Psoas muscle (tissue), 8 donors: ENCODE measurements around the gene MRPL40. TPM values are rescaled to one million over a fixed set of nuclear protein-coding genes. Genes with fewer than 3 reads are reported as not detected.

Experiments used
- ATAC-seq, 4 donors: fragments of 200-7000 bp; cut with Tn5 transposase; one replicate each; pipeline ENCODE4 v1.9.1; 2020; ENCODE audit warnings: moderate library complexity in 3 of 4, mild to moderate bottlenecking in 2 of 4
- DNase-seq, 2 donors: peaks; one replicate each; pipeline ENCODE4 v3.0.0-alpha.2; 2020
- H3K27ac ChIP-seq: fragments of 200-600 bp; one replicate; pipeline ENCODE4 v1.8.0; 2022
- H3K27me3 ChIP-seq, 3 donors: fragments of 200-600 bp in 1 of 3; one replicate each; pipeline versions ENCODE4 v1.6.1 to v1.8.0; 2013 to 2022; ENCODE audit warnings: low read length in 2 of 3, mild to moderate bottlenecking in 2 of 3, moderate library complexity in 1 of 3; ENCODE audit not compliant: insufficient read depth in 3 of 3
- H3K36me3 ChIP-seq, 2 donors: fragments of 200-600 bp in 1 of 2; one replicate each; pipeline versions ENCODE4 v1.6.1 to v1.8.0; 2013 to 2022; ENCODE audit warnings: low read depth in 1 of 2, mild to moderate bottlenecking in 1 of 2, moderate library complexity in 1 of 2; ENCODE audit not compliant: insufficient read depth in 1 of 2
- H3K4me1 ChIP-seq: fragments of 200-600 bp; one replicate; pipeline ENCODE4 v1.8.0; 2022
- H3K4me3 ChIP-seq: fragments of 200-600 bp; one replicate; pipeline ENCODE4 v1.8.0; 2022; ENCODE audit warnings: mild to moderate bottlenecking
- H3K9me3 ChIP-seq: fragments of 200-600 bp; one replicate; pipeline ENCODE4 v1.8.0; 2022
- WGBS, 3 donors: extraction: QIAGEN DNeasy Blood & Tissue Kit; methylation state at CpG; one replicate each; pipeline versions ENCODE4 v1.1.6 to v1.1.7; 2013; 5-methylcytosine and 5-hydroxymethylcytosine counted together
- intact Hi-C, 2 donors: fragments of 100-400 bp; cut with DNase I; formaldehyde crosslinking; loops; one replicate each; pipeline versions ENCODE4 v1.11.0 to v1.14.2; 2022
- long read RNA-seq, 2 donors: library from polyadenylated mRNA; unstranded; transcript quantifications; one replicate each; pipeline ENCODE4 v2.0.0, GENCODE V29; 2021
- polyA plus RNA-seq, 3 donors: library from polyadenylated mRNA; stranded (reverse); fragments of 200-250 nt; gene quantifications; one replicate each; pipeline ENCODE4 v1.2.3, GENCODE V29; 2013
- total RNA-seq, 4 donors: library from RNA; stranded (reverse); fragmentation: NEBNext Ultra II Directional in 2 of 4; extraction: Animal tissue kit (Norgen Biotek cat#: 25700) in 2 of 4; gene quantifications; one replicate each; pipeline versions ENCODE4 v1.2.1 to v1.2.4, GENCODE V29; 2021 to 2023
- TF ChIP-seq, protein P1 (sequence below): fragments of 200-600 bp; IDR thresholded peaks from one replicate; pipeline ENCODE4 v1.8.0; 2022; ENCODE audit warnings: antibody characterized with exemption
- donor health status: healthy with polysubstance abuse.
- donor health status: DM: no; HTN: no; CAD: no; lungs with moderate emphysema.
- donor health status: Bipolar disorder and iron deficiency.
- donor health status: healthy.
- donor health status: DM: yes; HTN: yes; CAD: no.
- donor health status: DM: no; HTN: no; CAD: no.
- donor health status: DM: no; HTN: no; CAD: no.
- donor health status: DM: yes; HTN: yes; CAD: no.

MRPL40 gene
- 10 to 100 TPM; 53.7 to 70.5 (median 58.2) TPM for total RNA-seq
- 10 to 100 TPM; 45.8 to 78.6 (median 62.3) TPM for polyA plus RNA-seq
- long read RNA-seq, donor 1, transcript MRPL40-201 (4 exons, 1,387 nt), result major isoform, 40 of 40 reads
- long read RNA-seq, donor 1, partial matches to known transcripts, result 0 of 40 reads
- long read RNA-seq, donor 1, other reads (novel, unspliced or antisense), result 0 of 40 reads
- long read RNA-seq, donor 2, transcript MRPL40-201 (4 exons, 1,387 nt), result major isoform, 67 of 75 reads
- long read RNA-seq, donor 2, transcript MRPL40-202 (4 exons, 954 nt), result minor isoform, 5 of 75 reads
- long read RNA-seq, donor 2, partial matches to known transcripts, result 1 of 75 reads
- long read RNA-seq, donor 2, other reads (novel, unspliced or antisense), result 1 of 75 reads

DNA sequence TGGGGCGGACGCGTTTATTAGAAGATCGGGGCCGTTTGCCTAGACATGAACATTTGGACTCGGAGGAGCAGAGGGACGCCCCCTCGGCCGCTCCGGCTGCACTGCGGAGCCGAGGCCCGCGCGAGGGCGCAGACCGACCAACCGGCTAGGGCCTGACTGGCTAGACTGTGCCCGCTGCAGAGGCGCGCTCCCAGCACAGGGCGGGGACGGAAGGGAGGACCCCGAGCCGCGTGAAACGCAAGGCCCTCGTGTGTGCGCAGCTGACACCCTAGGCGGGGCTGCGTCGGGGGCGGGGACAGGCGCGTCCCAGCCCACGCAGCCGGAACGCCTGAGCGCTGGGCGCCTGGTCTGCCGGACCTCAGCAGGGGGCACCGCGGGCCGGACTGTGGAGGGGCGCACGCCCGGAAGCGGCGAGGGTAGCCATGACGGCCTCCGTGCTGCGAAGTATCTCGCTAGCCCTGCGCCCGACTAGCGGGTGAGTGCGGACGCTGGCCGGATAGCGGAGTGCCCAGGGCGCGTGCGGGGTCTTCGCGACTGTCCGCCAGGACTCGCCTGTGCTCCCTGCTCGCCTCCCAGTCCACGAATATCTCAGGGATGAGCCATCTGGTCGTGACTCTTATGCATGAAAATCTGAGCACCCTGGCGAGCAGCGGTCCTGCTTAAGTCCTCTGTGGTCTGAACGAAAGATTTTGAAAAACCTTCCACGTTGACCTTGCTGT, at the start of gene MRPL40:
Gene MRPL40 (plus strand): TSS at position 413 of the 719 bp plus-strand sequence. CDS start 10 bp downstream, at position 423.
- intact Hi-C loops, result loop anchor here in 1 of 2 donors (1.0 kb wide), 1 partner anchor 310 kb away; the partner anchor contains the start of gene DGCR2

DNA sequence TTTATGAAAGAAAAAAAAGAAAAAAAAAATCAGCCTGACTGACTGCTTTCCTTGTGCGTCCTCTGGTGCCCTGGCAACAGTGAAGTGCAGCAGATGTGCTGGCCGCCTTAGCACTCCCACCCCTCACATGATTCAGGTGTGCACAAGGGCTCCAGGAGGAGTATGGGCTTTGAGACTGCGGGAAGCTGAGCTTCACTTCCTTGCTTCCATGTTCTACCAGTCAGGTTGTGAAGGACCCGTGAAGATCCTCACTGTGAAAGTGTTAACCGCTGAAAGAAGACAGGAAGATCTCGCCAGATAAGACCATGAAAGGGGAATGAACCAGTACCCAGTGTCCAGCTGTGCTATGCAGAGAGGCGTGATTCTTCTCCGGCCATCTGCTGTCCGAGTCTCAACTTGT, 49.1 kb upstream of the MRPL40 start:
- H3K4me3 ChIP-seq, result no peak overlapping the region
- H3K36me3 ChIP-seq, result peaks cover 10 to 92% of the 10 kb centered on the region in 2 donors
- TF ChIP-seq, protein P1, sequence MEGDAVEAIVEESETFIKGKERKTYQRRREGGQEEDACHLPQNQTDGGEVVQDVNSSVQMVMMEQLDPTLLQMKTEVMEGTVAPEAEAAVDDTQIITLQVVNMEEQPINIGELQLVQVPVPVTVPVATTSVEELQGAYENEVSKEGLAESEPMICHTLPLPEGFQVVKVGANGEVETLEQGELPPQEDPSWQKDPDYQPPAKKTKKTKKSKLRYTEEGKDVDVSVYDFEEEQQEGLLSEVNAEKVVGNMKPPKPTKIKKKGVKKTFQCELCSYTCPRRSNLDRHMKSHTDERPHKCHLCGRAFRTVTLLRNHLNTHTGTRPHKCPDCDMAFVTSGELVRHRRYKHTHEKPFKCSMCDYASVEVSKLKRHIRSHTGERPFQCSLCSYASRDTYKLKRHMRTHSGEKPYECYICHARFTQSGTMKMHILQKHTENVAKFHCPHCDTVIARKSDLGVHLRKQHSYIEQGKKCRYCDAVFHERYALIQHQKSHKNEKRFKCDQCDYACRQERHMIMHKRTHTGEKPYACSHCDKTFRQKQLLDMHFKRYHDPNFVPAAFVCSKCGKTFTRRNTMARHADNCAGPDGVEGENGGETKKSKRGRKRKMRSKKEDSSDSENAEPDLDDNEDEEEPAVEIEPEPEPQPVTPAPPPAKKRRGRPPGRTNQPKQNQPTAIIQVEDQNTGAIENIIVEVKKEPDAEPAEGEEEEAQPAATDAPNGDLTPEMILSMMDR, result no peak
- no peak overlapping the region for H3K27ac ChIP-seq
- ATAC-seq (no peak), DNase-seq (no peak)
- H3K9me3 ChIP-seq, result no peaks in the 10 kb centered on the region
- no peaks in the 10 kb centered on the region for H3K27me3 ChIP-seq
- WGBS, 3 donors, result 90 to 93% (median 90%) methylated on average over 9 of the region's 9 CpGs
- H3K4me1 ChIP-seq, result no peaks in the 10 kb centered on the region
- intact Hi-C loops, result loop anchor here (10.0 kb wide), 4 partner anchors 72 to 242 kb away; no protein-coding TSS in a partner anchor

More for the DNA sequence above, at the start of gene MRPL40:
- ATAC-seq, result peak; percentile 91 to 96 (median 92)
- Histone ChIP-seq H3K9me3 (no peaks in the 10 kb centered on the region), H3K4me3 (peak within 1 kb of the TSS; percentile 97), H3K27ac (peak within 1 kb of the TSS; percentile 96), H3K36me3 (peaks cover 7 to 35% of the 10 kb centered on the region in 2 donors), H3K4me1 (peaks cover 30% of the 10 kb centered on the region), H3K27me3 (no peaks in the 10 kb centered on the region)
- peak; percentile 97 to 98 for DNase-seq
- 0 to 1% (median 1%) methylated on average over 63 to 74 of the region's 74 CpGs for WGBS, 3 donors
- TF ChIP-seq, protein P1, result peak; percentile 8

DNA sequence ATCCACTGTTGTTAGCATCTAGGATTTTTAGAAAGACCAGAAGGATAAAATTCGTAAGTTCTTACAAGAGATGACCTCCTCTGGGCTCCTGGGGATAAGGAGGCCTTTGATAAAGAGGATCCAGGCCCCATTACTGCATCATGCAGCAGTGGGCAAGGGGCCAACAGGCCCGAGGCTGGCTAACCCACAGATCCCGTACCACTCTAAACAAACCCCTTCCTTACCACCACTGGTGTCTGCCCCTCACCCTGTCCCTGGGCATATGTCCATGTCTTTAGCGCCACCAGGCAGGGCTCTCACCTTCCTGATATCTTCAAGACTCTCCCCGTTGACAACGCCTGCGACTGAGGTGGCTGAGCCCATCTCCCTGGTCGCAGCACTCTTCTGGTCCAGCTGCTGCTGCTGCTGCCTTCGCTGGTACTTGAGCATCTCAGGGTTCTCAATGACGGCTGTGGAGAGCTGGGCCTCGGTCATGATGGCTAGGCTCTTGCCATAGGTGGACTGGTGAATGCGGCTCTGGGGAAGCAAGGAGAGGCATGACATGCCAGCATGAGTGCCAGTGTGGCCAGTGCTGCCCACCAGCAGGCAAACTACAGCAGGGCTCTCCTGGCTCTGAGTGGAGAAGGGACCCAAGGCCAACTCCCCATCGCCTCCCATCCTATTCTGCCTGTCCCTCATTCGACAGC, 47.0 kb upstream of the MRPL40 start:
- TF ChIP-seq, protein P1, result no peak
- 93 to 95% (median 95%) methylated on average over 14 of the region's 14 CpGs for whole genome bisulfite sequencing, 3 donors
- intact Hi-C loops, result loop anchor here (5.0 to 10.0 kb wide), 5 partner anchors 69 to 239 kb away; no protein-coding TSS in a partner anchor

DNA sequence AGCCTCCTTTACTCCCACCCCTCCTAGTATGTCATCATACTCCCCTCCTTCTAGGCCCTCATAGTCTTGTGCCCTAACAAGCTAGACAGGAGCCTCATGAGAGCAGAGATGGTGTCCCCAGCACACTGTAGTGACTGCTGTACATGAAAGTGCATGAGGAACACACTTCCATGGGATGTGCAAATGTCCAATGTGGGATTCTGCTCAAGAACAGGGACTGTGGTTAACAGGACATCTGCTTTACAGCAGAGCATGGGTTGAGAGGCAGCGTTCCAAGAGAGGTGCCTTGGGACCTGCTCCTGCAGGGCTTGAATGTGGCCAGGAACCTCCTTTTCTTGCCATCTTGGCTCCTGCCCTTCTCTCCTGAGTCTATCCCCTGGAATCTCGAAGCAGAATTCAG, 46.1 kb upstream of the MRPL40 start:
- Histone ChIP-seq H3K27me3 (no peaks in the 10 kb centered on the region), H3K4me3 (no peak overlapping the region), H3K36me3 (peaks cover 10 to 90% of the 10 kb centered on the region in 2 donors), H3K27ac (no peak overlapping the region), H3K9me3 (no peaks in the 10 kb centered on the region), H3K4me1 (peaks cover 6% of the 10 kb centered on the region)
- TF ChIP-seq, protein P1, result no peak
- intact Hi-C loops, result loop anchor here (5.0 to 10.0 kb wide), 5 partner anchors 69 to 239 kb away; no protein-coding TSS in a partner anchor
- 85 to 92% (median 87%) methylated on average over 2 of the region's 2 CpGs for WGBS, 3 donors
- no peak for ATAC-seq
- DNase-seq, result no peak

More for the DNA sequence above, 47.0 kb upstream of the MRPL40 start:
- H3K27ac ChIP-seq, result no peak overlapping the region
- H3K27me3 ChIP-seq, result no peaks in the 10 kb centered on the region
- DNase-seq (no peak), ATAC-seq (no peak)
- H3K9me3 ChIP-seq, result no peaks in the 10 kb centered on the region
- no peak overlapping the region for H3K4me3 ChIP-seq
- no peaks in the 10 kb centered on the region for H3K4me1 ChIP-seq
- peaks cover 10 to 99% of the 10 kb centered on the region in 2 donors for H3K36me3 ChIP-seq
